HepG2 (cell line): Measurements from ENCODE around the gene CUL9. TPM values are rescaled to one million over a fixed set of nuclear protein-coding genes. Genes with fewer than 3 reads are reported as not detected.

Experiments used
- ATF7 ChIP-seq, 2 experiments: fragments of 450-650 bp in 1 of 2; sonication (generic) in 1 of 2; formaldehyde crosslinking in 1 of 2; IDR thresholded peaks; 2 replicates each; pipeline versions ENCODE4 v1.4.0 to v1.6.1; 2016 to 2020; ENCODE audit warnings: antibody characterized with exemption in 1 of 2, mild to moderate bottlenecking in 1 of 2, missing genetic modification reagents in 1 of 2
- EP300 ChIP-seq, 3 experiments: sonication (generic) in 1 of 3; formaldehyde crosslinking in 1 of 3; IDR thresholded peaks; 2 replicates each; pipeline versions ENCODE4 v1.5.1 to v1.6.1; 2011 to 2020; ENCODE audit warnings: low read depth in 2 of 3, low read length in 2 of 3, borderline replicate concordance in 1 of 3, improper control_type of control experiment in 1 of 3, mild to moderate bottlenecking in 1 of 3, missing genetic modification reagents in 1 of 3, moderate library complexity in 1 of 3
- HMGXB3 ChIP-seq: sonication (generic); formaldehyde crosslinking; IDR thresholded peaks from 2 replicates; pipeline ENCODE4 v1.4.0; 2020; ENCODE audit warnings: missing genetic modification reagents, borderline replicate concordance
- SAP130 ChIP-seq: IDR thresholded peaks from 2 replicates; pipeline ENCODE4 v1.6.1; 2016; ENCODE audit warnings: low read depth
- YEATS2 ChIP-seq: sonication (generic); formaldehyde crosslinking; IDR thresholded peaks from 2 replicates; pipeline ENCODE4 v1.4.0; 2020; ENCODE audit warnings: missing genetic modification reagents, borderline replicate concordance
- ZFP36L2 ChIP-seq: sonication (generic); formaldehyde crosslinking; IDR thresholded peaks from 2 replicates; pipeline ENCODE4 v1.4.0; 2020; ENCODE audit warnings: missing genetic modification reagents
- ZKSCAN8 ChIP-seq: IDR thresholded peaks from 2 replicates; pipeline ENCODE4 v1.6.1; 2016; ENCODE audit warnings: borderline replicate concordance, missing genetic modification reagents, missing compliant biosample characterization
- ZNF549 ChIP-seq: sonication (generic); formaldehyde crosslinking; IDR thresholded peaks from 2 replicates; pipeline ENCODE4 v1.5.0; 2020; ENCODE audit warnings: missing genetic modification reagents
- ZNF7 ChIP-seq: IDR thresholded peaks from 2 replicates; pipeline ENCODE4 v1.6.1; 2016; ENCODE audit warnings: missing biosample characterization, missing genetic modification reagents
- ZNF724P ChIP-seq: sonication (generic); formaldehyde crosslinking; IDR thresholded peaks from 2 replicates; pipeline ENCODE4 v1.8.0; 2022; ENCODE audit warnings: missing genetic modification reagents, borderline replicate concordance
- polyA plus RNA-seq, 8 experiments: library from polyadenylated mRNA; depleted of rRNA in 3 of 8; stranded (reverse) in 7 of 8; unstranded in 1 of 8; fragments of >200 nt; fragmentation: Illumina TruSeq in 4 of 8; extraction: Trizol in 4 of 8; gene quantifications; 2 replicates each; pipeline versions ENCODE4 v1.2.1 to v1.2.3, GENCODE V29; 2011 to 2016; ENCODE audit warnings: low read depth in 4 of 8, missing spikeins in 1 of 8, mixed read lengths in 1 of 8; ENCODE audit not compliant: insufficient read depth in 1 of 8
- total RNA-seq, 5 experiments: library from RNA; depleted of rRNA; stranded (reverse); fragments of >200 nt; fragmentation: Illumina TruSeq; extraction: Trizol; gene quantifications; 2 replicates each; pipeline ENCODE4 v1.2.3, GENCODE V29; 2016; ENCODE audit warnings: low read depth in 1 of 5
- TF ChIP-seq, protein P1 (sequence below): sonication (generic); formaldehyde crosslinking; IDR thresholded peaks from 2 replicates; pipeline ENCODE4 v1.4.0; 2020; ENCODE audit warnings: missing genetic modification reagents

Gene CUL9
- total and polyA plus RNA-seq, 2 of the 13 experiments (the other 11 are each of a cell fraction or from before 2014, with no cell fraction given): 11.4 to 13.7 TPM

DNA sequence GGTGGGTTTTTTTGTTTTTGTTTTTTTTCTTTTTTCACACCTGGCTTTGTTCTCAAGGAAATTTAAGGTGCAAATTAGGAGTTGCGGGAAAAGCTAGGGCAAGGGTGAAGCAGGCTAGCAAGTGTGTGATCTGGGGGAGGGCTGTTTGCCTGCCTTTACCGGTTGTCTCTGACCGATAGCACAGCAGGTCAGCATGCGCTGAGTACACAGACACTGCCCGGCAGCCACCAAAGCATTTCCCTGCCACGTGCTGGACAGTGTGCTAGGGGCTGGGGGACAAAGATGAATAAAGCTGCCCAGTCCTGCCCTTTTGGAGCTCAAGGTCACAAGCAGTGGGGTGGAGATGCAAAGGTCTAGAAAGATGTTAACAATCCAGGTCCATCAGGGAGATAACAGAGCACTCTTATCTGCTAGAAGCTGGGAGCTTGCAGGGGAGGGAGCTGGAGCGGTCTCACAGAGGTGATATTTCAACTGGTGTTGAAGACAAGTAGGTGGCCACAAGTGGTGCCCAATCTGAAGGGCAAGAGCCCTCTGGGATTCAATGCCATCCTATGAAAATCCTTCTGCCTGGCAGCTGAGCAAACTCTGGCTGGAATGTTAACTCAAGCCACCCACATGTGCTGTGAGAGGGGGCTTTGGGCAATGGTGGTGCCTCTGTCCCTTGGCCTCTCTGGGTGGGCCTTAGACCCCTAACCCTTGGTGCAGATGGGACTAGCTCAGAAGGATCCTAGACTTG lies 85.8 kb downstream of the CUL9 start (continued):
- TF ChIP-seq EP300 (IDR thresholded peaks at IDR 0.05; ENCODE audit: low read depth in 2 of 2, low read length in 2 of 2): peak; percentile 99 to 100
- peak; percentile 100 for TF ChIP-seq EP300 (CRISPR knock-in tag; IDR thresholded peaks at IDR 0.05; ENCODE audit: borderline replicate concordance)
- TF ChIP-seq, protein P1, sequence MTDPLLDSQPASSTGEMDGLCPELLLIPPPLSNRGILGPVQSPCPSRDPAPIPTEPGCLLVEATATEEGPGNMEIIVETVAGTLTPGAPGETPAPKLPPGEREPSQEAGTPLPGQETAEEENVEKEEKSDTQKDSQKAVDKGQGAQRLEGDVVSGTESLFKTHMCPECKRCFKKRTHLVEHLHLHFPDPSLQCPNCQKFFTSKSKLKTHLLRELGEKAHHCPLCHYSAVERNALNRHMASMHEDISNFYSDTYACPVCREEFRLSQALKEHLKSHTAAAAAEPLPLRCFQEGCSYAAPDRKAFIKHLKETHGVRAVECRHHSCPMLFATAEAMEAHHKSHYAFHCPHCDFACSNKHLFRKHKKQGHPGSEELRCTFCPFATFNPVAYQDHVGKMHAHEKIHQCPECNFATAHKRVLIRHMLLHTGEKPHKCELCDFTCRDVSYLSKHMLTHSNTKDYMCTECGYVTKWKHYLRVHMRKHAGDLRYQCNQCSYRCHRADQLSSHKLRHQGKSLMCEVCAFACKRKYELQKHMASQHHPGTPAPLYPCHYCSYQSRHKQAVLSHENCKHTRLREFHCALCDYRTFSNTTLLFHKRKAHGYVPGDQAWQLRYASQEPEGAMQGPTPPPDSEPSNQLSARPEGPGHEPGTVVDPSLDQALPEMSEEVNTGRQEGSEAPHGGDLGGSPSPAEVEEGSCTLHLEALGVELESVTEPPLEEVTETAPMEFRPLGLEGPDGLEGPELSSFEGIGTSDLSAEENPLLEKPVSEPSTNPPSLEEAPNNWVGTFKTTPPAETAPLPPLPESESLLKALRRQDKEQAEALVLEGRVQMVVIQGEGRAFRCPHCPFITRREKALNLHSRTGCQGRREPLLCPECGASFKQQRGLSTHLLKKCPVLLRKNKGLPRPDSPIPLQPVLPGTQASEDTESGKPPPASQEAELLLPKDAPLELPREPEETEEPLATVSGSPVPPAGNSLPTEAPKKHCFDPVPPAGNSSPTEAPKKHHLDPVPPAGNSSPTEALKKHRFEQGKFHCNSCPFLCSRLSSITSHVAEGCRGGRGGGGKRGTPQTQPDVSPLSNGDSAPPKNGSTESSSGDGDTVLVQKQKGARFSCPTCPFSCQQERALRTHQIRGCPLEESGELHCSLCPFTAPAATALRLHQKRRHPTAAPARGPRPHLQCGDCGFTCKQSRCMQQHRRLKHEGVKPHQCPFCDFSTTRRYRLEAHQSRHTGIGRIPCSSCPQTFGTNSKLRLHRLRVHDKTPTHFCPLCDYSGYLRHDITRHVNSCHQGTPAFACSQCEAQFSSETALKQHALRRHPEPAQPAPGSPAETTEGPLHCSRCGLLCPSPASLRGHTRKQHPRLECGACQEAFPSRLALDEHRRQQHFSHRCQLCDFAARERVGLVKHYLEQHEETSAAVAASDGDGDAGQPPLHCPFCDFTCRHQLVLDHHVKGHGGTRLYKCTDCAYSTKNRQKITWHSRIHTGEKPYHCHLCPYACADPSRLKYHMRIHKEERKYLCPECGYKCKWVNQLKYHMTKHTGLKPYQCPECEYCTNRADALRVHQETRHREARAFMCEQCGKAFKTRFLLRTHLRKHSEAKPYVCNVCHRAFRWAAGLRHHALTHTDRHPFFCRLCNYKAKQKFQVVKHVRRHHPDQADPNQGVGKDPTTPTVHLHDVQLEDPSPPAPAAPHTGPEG (CRISPR knock-in tag): no peak; the same call in 1 of the 2 replicates
- TF ChIP-seq SAP130 (CRISPR knock-in tag): peak; percentile 99
- TF ChIP-seq ZKSCAN8 (CRISPR knock-in tag): peak; percentile 97
- peak; percentile 98; the same call in 1 of the 2 replicates for TF ChIP-seq ZNF724P (CRISPR knock-in tag)
- TF ChIP-seq HMGXB3: peak; percentile 97
- TF ChIP-seq ZNF7 (CRISPR knock-in tag): peak; percentile 48; the same call in 1 of the 2 replicates
- TF ChIP-seq YEATS2 (CRISPR knock-in tag): peak; percentile 84; the same call in 1 of the 2 replicates
- TF ChIP-seq ZNF549: no peak
- TF ChIP-seq ATF7 (IDR thresholded peaks at IDR 0.05): no peak
- TF ChIP-seq ATF7 (CRISPR knock-in tag; IDR thresholded peaks at IDR 0.05): peak; percentile 95
- TF ChIP-seq ZFP36L2: no peak
- TF ChIP-seq, all 625 proteins: peak for 473
